Right ventricle myocardium inferior (tissue), 1 donor: ENCODE results near the gene SMOC2. TPM values are rescaled to one million over a fixed set of nuclear protein-coding genes. Genes with fewer than 3 reads are reported as not detected.

Experiments used
- ATAC-seq: fragments of 200-7000 bp; cut with Tn5 transposase; one replicate; pipeline ENCODE4 v1.9.1; 2020; ENCODE audit warnings: mild to moderate bottlenecking, moderate library complexity
- DNase-seq: peaks from one replicate; pipeline ENCODE4 v3.0.0; 2021; ENCODE audit errors: missing footprints
- intact Hi-C: fragments of 100-400 bp; cut with DNase I; formaldehyde crosslinking; loops from one replicate; pipeline ENCODE4 v1.11.0; 2022
- total RNA-seq: library from RNA; stranded (reverse); fragmentation: NEBNext Ultra II Directional; extraction: Animal tissue kit (Norgen Biotek cat#: 25700); gene quantifications from one replicate; pipeline ENCODE4 v1.2.1, GENCODE V29; 2021
- donor health status: DM: no; HTN: yes; CAD: no; lungs with severe emphysema.

The SMOC2 gene
- total RNA-seq, 1 donor from 2014 or later, result 16.4 TPM

DNA sequence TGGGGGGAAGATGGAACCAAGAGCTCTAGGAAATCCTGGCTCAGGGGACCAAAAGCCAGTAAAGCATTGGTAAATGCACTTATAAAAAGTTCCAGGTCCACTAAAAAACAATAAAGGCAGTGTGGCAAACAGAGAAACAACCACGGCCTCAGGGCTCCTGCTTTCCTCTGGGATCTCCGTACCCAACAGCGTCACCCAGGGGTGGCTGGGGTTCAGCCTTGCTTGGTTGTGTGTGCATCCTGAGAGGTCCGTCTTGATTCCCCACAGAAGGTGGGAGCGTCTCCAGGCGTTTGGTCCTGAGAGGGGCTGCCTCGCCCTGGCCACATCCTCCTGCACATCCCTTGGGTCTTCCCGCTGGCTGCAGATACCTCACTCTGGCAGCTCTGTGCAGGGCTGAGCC, 60.6 kb downstream of the SMOC2 start:
- DNase-seq (no peak), ATAC-seq (no peak)
- intact Hi-C loops, result no loop called here

DNA sequence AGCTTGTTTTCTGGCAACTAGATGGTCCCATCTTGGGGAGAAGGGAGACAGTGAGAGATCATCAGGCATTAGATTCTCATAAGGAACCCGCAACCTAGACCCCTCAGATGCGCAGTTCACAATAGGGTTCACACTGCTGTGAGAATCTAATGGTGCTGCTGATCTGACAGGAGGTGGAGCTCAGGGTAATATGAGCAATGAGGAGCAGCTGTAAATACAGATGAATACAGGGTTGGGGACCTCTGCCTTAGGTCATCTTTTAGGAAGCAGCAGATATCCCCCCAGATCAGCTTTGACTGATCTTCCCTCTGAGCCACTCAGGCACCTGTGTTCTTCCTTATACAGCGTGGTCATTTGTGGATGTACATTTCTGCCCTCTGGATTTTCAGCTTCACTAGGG, 63.4 kb downstream of the SMOC2 start:
- intact Hi-C loops, result no loop called here
- DNase-seq (no peak), ATAC-seq (no peak)

DNA sequence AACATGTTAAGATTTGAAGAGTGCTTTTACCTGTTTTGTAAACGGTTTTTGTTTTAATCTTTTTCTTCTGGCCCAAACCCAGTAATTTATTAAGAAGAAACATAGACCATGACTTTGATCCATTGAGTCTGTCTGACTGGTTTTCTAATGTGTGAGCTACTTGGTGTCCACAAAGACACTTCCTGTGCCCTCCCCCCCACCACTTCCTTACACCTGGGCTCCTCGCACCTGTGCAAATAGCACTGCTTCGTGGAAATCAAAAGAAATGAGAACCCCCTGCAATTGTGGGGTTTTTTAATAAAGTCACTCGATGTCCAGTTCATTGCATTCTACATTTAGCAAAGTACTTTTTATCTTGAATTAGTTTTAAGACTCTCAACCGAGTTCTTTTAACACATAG, 65.5 kb downstream of the SMOC2 start:
- DNase-seq (no peak), ATAC-seq (no peak)
- intact Hi-C loops, result no loop called here

DNA sequence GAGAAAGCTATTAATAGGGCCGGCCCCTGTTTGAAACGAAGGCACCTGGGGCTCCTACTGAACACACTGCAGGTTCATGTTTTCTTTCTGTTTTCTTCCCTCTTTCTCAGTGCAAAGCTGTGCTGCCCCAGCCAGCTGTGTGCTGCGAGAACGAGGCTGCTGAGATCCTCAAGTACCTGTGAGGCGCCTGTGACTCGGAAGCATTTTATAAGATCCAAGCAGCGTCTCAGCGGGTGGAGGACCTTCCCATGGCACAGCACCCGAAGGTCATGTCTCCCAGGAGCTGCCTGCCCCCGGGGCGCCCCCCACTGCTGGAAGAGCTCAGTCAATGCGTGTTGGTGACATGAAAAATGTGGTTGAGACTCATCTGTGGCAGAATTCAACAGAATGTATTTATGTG, 66.3 kb downstream of the SMOC2 start:
- no peak for ATAC-seq
- no peak for DNase-seq
- intact Hi-C loops, result no loop called here

DNA sequence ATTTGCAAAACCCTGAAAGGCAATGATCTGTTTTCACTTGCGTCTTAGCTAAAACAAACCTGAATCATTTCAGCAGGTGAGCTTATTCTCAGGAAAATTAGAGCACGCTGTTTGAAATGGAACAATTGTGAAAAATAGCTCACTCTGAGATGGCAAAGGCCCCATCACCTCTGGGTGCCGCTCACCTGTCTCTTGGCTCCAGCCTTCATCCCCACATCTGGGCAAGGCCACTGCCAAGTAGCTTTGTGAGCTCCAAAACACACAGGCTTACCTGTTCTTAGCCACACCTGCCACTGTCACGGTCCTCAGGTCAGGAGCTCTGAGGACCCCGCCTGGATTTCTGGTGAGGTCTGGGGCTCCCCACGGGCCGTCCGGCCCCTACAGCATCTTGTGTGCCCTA, 66.7 kb downstream of the SMOC2 start:
- ATAC-seq (no peak), DNase-seq (no peak)
- intact Hi-C loops, result no loop called here

DNA sequence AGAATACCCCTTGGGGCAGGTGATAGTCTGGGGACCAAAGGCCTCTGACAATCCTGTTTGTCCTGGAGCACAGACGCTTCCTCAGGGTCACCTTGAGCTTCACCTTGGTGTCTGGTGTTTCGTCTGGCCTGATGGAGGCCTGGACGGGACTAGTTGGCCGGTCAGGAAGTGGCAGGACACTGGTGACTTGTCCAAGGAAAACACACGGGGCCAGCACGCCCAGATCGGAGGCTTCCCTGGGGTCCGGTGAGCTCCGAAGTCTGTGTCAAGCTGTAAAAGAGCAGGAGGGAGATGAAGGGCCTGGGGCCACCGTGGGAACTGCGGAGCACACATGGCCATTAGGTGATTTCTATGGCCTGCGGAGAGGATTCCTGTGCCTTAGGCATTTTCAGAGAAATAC, 67.9 kb downstream of the SMOC2 start:
- DNase-seq (no peak), ATAC-seq (no peak)
- intact Hi-C loops, result no loop called here

DNA sequence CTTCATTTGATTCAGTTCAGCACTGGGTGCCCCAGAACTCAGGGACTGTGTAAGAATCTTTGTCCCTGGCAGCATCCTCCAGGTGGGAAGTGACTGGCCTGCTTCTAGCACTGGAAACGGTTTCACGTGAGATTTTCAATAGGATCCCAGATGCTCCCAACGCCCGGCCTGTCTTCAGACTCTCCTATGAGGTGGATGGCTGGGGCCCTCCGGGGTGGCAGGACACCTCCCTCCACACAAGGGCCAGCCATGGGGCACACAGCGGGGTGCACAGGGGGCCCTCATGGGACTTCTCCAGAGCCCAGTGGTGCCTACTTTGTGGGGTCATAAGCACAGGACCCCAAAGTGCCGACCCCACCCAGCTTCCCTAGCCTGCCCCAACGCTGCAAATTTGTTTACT, 72.8 kb downstream of the SMOC2 start:
- ATAC-seq (no peak), DNase-seq (no peak)
- intact Hi-C loops, result no loop called here

DNA sequence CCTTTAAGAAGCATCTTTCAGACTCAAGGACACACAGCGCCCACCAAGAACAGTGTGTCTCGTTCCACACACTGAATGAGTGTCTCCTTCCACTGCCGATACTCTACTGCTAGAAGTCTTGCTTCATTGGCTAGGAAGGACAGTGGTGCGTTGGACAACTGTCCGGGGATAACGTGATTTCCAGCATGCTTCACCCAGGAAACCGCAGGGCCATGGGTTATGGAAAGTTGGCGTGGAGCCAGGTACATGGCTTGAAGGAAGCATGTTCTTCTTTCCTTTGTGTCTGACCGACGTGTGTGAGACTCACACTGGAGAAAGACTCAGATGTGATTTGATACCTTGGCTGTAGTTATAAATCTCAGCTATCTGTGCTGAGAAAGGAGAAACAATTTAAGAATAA, 73.2 kb downstream of the SMOC2 start:
- DNase-seq (no peak), ATAC-seq (peak; percentile 64)
- intact Hi-C loops, result no loop called here

DNA sequence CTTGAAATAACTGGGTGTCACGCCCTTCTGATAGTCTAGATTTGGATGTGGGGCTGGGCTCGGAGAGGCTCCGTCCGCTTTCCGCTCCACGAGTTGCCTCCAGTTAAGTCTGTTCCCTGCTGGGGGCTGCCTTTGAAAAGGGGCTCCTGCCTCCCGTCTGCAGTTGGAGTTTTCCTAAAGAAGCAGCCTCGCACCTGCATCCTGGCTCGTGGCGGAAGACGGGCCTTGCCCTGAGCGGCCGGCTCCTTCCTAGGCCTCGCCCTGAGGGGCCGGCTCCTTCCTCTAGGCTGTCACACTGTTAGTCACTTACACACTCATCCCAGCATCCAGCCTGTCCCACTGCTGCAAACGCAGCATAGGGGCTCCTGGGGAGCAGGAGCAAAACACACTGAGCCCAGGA, 74.4 kb downstream of the SMOC2 start:
- intact Hi-C loops, result no loop called here
- ATAC-seq (no peak), DNase-seq (no peak)

DNA sequence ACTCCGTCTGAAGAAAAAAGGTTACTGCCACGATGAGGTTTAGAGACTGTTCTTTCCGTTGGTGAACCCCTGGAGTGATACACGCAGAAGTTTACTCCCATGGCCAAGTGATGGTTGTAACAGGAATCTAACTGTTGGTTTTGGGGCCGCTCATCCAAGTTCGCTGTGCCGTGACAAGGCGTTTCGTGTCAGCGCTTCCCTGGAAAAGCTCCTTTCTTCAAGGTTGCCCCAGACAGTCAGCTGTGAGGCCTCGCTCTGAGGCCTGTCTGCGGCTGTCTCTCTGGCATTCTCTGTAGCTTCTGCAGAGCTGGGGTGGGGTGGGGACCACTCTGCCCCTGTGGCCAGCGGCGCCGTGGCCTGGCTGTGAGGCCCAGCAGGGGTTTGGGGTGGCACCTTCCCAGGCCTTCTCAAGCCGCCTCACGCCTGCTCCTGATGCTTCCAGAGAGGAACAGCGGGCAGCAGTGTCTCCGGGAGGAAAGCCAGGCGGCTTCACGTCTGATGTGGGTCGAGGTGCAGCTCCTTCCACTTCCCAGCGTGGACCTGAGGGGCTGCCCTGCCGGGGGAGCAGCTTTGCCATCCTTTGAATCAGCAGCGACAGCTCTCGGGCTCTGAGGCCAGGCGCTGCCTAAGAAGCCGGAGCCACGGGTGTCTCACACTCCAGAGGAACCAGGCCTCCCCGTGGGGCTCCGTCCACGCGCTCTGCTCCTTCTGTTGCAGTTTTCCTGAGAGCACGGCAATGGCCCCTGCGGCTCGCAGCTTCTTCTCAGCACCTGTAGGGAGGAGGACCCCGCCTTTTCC, 76.2 kb downstream of the SMOC2 start:
- ATAC-seq, result no peak
- intact Hi-C loops, result no loop called here
- no peak for DNase-seq

DNA sequence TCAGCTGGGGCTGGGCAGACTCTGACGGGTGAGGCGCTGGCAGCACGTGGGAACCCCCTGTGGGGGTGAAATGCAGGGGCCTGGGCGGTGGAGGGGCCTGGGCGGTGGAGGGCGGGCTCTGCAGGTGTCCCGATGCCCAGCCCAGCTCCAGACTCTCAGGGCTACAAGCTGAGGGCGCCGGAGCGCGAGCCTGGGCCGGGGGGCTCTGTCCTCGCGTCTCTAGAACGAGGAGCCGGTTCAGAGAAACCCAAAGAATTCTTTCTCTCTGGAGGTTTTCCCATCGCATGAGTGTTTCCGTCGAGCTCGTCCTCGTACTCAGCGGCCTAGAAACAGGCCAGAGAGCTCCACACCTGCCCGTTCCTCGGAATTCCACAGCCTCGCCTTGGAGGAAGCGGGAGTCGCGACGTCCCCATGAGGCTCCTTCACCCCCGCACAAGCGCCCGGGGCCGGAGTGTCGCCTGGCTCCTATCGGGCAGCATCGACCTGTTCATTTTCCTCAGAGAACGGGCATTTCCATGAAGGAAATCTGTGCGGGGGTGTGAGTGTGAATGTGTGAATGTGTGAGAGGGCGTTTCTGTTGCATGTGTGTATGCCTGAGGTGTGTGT, 76.9 kb downstream of the SMOC2 start:
- DNase-seq (no peak), ATAC-seq (no peak)
- intact Hi-C loops, result no loop called here

DNA sequence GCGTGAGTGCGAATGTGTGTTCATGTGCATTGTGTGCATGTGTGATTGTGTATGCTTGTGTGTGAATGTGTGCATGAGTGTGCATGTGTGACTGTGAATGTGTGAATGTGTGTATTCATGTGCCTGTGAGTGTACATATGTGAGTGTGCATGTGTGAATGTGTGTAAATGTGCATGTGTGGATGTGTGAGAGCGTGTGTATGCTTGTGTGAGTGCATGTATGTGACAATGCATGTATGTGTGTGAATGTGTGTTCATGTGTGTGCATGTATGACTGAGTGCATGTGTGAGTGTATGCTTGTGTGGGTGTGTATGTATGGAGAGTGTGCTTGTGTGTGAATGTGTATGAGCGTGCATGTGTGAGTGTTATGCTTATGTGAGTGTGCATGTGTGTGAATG, 77.4 kb downstream of the SMOC2 start:
- ATAC-seq (no peak), DNase-seq (no peak)
- intact Hi-C loops, result no loop called here

DNA sequence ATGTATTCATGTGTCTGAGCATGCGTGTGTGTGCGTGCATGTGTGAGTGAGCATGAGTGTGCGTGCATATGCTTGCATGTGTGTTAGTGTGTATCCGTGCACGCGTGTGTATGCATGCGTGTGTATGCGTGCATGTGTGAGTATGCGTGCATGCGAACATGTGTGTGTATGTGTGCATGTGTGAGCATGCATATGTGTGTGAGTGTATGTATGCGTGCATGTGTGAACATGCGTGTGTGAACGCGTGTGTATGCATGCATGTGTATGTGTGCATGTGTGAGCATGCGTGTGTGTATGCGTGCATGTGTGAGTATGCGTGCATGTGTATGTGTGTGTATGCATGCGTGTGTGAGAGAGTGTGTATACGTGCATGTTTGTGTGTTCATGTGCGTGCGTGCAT, 77.9 kb downstream of the SMOC2 start:
- ATAC-seq, result no peak
- intact Hi-C loops, result no loop called here

DNA sequence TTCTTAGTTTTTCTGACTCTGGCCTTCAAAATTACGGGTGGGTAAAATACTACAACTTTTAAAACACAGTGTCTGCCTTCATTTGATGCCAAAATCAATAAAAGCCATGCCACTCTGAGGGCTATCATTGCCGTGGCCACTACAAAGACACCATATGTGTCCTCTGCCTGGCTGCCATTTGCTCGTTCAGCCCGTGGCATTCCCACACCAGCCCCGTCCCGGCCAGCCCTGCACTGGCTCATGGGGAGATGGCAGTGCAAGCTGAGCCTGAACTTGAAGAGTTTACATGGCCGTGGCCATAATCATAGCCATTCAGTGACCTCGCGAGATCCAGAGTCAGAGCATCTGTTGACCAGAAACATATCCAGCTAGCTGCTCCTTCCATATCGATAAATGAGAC, 79.2 kb downstream of the SMOC2 start:
- intact Hi-C loops, result no loop called here
- no peak for ATAC-seq
- no peak for DNase-seq

More for the DNA sequence above, 77.9 kb downstream of the SMOC2 start:
- no peak for DNase-seq

DNA sequence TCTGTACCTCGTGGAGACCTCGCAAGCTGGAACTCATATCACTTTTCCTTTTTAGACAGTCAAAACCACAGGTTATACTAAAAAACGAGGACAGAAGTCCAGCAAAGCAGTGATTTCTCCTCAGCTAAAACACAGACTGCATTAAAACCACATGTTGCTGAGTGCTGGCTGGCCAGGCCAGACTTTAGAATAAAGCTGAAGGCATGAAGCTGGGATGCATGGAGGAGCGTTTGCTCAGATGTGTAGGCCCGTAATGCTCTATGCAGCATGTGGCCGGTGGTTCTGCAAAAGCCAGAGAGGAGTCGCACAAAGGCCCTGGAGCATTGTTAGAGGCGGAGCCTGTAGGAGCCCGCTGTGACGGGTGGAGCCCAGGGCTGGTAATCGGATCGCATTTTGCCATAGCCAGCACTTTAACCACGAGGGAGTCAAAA, 83.6 kb downstream of the SMOC2 start:
- DNase-seq (peak; percentile 53), ATAC-seq (peak; percentile 63)
- intact Hi-C loops, result no loop called here

DNA sequence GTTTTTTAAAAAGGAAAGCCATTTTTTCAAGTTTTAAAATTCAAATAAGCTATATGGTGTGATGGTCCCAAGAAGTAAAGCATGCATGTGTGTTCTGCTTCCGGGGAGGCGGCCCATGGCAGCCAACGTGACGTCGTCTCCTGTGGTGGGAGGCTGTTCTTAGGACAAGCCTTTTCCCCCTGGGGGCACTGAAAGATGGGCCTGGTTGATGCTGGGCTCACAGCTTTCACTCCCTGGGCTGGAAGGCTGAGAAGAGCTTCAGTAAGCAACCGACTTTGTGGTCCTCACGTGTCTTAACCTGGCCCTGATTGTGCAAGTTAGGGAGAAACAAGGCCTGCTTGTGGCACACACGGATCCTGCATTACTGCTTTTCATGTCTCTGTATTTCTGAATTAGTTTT, 84.1 kb downstream of the SMOC2 start:
- intact Hi-C loops, result no loop called here
- ATAC-seq (no peak), DNase-seq (peak; percentile 59)

DNA sequence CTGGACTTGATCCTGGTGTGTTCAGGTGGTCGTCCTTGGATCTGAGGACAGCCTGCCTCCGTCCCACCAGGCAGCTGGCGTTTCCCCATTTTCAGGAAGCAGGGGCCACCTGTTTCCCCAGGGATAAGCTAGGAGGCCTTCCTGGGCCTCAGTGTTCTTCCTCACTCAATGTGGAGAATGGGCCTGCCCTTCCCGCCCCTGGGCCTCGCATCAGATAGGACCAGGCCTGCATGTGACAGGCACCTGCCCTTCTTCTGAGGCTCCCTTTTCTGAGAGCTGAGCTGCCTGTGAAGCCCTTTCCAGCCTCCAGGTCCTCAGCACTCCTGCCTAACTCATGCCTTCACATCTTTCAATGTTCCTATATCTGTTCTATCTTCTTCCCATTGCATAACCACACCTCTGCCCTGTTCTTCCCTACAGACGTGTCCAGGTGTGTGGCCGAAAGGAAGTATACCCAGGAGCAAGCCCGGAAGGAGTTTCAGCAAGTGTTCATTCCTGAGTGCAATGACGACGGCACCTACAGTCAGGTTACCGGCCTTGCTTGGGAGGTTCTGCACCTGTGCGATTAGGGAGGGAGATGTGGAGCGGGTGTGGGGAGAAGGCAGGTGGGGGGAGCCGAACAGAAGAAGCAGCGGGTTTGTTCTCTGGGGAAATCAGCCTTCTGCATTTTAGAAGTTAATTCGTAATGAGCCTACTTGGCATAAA, 85.1 kb downstream of the SMOC2 start:
- intact Hi-C loops, result no loop called here
- DNase-seq, result peak; percentile 62
- ATAC-seq, result no peak

DNA sequence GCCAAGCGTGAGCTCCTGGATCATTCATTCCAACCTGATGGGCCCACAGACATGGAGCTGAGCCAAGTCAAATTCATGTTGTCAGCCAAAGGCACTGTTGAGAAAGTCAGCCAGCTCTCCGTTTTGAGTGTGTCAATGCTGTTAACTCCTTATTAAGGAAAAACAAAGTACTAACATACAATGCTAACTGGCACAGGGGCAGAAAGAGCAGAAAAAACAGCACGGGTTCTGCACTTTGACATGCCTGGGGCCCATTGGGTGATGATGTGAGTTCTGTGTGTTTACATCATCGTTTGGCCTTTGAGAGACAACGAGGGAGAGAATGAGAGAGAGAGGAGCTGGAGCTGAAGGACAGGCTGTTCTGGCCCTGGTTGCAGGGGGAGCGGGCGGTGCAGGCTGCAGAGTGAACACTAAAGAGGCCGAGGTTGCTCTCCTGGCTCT, 85.9 kb downstream of the SMOC2 start:
- peak; percentile 74 for DNase-seq
- intact Hi-C loops, result no loop called here
- peak; percentile 88 for ATAC-seq

DNA sequence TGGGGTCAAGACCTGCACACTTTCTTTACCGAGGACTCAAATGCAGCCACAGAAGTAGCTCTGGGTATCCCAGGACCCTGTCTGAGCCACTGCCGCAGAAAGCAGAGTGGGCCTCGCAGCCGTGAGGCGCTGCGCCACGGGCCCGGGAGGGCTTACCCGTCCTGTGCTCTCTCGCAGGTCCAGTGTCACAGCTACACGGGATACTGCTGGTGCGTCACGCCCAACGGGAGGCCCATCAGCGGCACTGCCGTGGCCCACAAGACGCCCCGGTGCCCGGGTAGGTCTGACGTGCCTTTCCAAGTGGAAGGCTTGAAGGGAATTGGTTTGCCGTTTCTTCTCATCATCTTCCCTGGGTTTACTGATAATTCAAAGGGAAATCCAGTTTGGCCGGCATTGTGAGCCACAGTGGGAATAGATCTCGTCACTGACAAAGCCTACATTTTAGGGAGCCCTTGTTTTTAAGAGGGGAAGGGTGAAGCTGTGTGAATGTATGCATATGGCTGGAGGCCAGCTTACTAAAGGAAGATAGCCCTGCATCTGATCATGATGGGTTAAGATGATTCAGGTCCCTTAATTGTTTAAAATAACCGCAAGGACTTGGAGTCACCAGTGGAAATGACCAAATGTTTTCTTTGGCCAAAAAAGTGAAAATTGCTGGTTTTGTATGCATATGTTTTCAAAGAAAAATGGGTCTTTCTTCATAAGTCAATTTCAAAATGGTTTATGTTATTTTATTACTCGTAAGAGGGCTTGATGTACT, 86.6 kb downstream of the SMOC2 start:
- DNase-seq (peak; percentile 56), ATAC-seq (no peak)
- intact Hi-C loops, result no loop called here
